SK-N-SH treated with all-trans-retinoic acid at 6 μM for 48 hours (cell line): ENCODE data around the gene RREB1.

Source experiments
- OSR1 ChIP-seq: fragments of 250-450 bp; sonication (Bioruptor Pico); IDR thresholded peaks from 2 replicates; pipeline ENCODE4 v1.8.0; 2022; ENCODE audit warnings: moderate library complexity, mild to moderate bottlenecking, inconsistent platforms
- PPARA ChIP-seq: fragments of 250-450 bp; sonication (Bioruptor Pico); IDR thresholded peaks from 2 replicates; pipeline ENCODE4 v1.5.0; 2020; ENCODE audit warnings: mild to moderate bottlenecking, borderline replicate concordance
- RARB ChIP-seq: fragments of 250-450 bp; sonication (Bioruptor Pico); IDR thresholded peaks from 2 replicates; pipeline ENCODE4 v1.8.0; 2021; ENCODE audit warnings: mild to moderate bottlenecking, moderate library complexity
- SNAI2 ChIP-seq: fragments of 250-450 bp; sonication (Bioruptor Pico); IDR thresholded peaks from 2 replicates; pipeline ENCODE4 v1.5.0; 2020; ENCODE audit warnings: mild to moderate bottlenecking, moderate library complexity
- TCF4 ChIP-seq: fragments of 250-450 bp; sonication (Bioruptor Pico); IDR thresholded peaks from 2 replicates; pipeline ENCODE4 v1.8.0; 2021; ENCODE audit warnings: mild to moderate bottlenecking, moderate library complexity, borderline replicate concordance
- ZC3H10 ChIP-seq: fragments of 250-450 bp; sonication (Bioruptor Pico); IDR thresholded peaks from 2 replicates; pipeline ENCODE4 v1.5.1; 2021; ENCODE audit warnings: mild to moderate bottlenecking, moderate library complexity
- ZFP3 ChIP-seq: fragments of 250-450 bp; sonication (Bioruptor Pico); IDR thresholded peaks from 2 replicates; pipeline ENCODE4 v1.5.0; 2020; ENCODE audit warnings: mild to moderate bottlenecking, moderate library complexity
- ZFP30 ChIP-seq: fragments of 450-650 bp; formaldehyde crosslinking; IDR thresholded peaks from 2 replicates; pipeline ENCODE4 v1.5.0; 2022; ENCODE audit warnings: mild to moderate bottlenecking, moderate library complexity
- ZNF70 ChIP-seq: fragments of 450-650 bp; formaldehyde crosslinking; IDR thresholded peaks from 2 replicates; pipeline ENCODE4 v1.5.0; 2020; ENCODE audit warnings: mild to moderate bottlenecking, moderate library complexity
- TF ChIP-seq, protein P1 (sequence below): fragments of 250-450 bp; sonication (Bioruptor Pico); IDR thresholded peaks from 2 replicates; pipeline ENCODE4 v1.8.0; 2020; ENCODE audit warnings: mild to moderate bottlenecking, moderate library complexity, borderline replicate concordance
- TF ChIP-seq, protein P2 (sequence below): fragments of 250-450 bp; sonication (Bioruptor Pico); IDR thresholded peaks from 2 replicates; pipeline ENCODE4 v1.5.1; 2021; ENCODE audit warnings: mild to moderate bottlenecking, moderate library complexity
- TF ChIP-seq, protein P3 (sequence below): fragments of 250-450 bp; sonication (Bioruptor Pico); IDR thresholded peaks from 2 replicates; pipeline ENCODE4 v1.5.1; 2020; ENCODE audit warnings: low read depth, mild to moderate bottlenecking, moderate library complexity

DNA sequence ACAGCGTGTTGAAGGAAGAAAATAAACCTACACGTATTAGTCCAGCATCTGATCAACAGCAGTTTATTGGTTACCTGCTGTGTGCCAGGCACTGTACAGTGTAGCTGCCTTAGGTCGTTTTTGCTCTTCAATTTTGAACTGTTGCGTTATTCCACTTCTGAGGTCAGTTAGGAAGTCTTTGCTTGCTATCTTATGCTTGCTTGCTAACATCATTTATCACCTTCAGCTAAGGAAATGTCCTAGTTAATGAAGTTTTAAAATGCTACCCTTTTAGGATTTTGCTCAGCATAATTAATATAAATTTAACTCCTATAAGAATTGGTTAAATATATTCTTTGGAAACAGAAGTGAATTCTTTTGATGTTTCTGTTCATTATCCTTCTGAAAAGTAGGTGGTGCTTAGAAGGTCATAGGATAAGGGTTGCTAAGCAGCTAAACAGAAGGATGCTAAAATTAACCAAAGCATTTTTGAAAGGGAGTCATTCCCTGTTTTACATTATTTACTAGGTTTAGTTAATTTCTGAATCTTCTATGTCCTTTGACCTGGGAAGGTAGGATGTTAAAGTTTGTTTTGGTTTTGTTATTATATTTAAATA is 3.4 kb downstream of the RREB1 start:
- TF ChIP-seq ZFP3 (CRISPR knock-in tag) = no peak
- no peak for TF ChIP-seq ZNF70 (CRISPR knock-in tag)
- no peak for TF ChIP-seq RARB (CRISPR knock-in tag)
- no peak for TF ChIP-seq TCF4 (CRISPR knock-in tag)
- TF ChIP-seq, protein P1, sequence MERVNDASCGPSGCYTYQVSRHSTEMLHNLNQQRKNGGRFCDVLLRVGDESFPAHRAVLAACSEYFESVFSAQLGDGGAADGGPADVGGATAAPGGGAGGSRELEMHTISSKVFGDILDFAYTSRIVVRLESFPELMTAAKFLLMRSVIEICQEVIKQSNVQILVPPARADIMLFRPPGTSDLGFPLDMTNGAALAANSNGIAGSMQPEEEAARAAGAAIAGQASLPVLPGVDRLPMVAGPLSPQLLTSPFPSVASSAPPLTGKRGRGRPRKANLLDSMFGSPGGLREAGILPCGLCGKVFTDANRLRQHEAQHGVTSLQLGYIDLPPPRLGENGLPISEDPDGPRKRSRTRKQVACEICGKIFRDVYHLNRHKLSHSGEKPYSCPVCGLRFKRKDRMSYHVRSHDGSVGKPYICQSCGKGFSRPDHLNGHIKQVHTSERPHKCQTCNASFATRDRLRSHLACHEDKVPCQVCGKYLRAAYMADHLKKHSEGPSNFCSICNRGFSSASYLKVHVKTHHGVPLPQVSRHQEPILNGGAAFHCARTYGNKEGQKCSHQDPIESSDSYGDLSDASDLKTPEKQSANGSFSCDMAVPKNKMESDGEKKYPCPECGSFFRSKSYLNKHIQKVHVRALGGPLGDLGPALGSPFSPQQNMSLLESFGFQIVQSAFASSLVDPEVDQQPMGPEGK (CRISPR knock-in tag) = no peak
- no peak for TF ChIP-seq PPARA
- no peak for TF ChIP-seq OSR1 (CRISPR knock-in tag)
- TF ChIP-seq SNAI2 (CRISPR knock-in tag) = no peak
- TF ChIP-seq, protein P2, sequence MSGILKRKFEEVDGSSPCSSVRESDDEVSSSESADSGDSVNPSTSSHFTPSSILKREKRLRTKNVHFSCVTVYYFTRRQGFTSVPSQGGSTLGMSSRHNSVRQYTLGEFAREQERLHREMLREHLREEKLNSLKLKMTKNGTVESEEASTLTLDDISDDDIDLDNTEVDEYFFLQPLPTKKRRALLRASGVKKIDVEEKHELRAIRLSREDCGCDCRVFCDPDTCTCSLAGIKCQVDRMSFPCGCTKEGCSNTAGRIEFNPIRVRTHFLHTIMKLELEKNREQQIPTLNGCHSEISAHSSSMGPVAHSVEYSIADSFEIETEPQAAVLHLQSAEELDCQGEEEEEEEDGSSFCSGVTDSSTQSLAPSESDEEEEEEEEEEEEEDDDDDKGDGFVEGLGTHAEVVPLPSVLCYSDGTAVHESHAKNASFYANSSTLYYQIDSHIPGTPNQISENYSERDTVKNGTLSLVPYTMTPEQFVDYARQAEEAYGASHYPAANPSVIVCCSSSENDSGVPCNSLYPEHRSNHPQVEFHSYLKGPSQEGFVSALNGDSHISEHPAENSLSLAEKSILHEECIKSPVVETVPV (CRISPR knock-in tag) = no peak
- no peak for TF ChIP-seq ZFP30 (CRISPR knock-in tag)
- TF ChIP-seq, protein P3, sequence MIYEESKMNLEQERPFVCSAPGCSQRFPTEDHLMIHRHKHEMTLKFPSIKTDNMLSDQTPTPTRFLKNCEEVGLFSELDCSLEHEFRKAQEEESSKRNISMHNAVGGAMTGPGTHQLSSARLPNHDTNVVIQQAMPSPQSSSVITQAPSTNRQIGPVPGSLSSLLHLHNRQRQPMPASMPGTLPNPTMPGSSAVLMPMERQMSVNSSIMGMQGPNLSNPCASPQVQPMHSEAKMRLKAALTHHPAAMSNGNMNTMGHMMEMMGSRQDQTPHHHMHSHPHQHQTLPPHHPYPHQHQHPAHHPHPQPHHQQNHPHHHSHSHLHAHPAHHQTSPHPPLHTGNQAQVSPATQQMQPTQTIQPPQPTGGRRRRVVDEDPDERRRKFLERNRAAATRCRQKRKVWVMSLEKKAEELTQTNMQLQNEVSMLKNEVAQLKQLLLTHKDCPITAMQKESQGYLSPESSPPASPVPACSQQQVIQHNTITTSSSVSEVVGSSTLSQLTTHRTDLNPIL (CRISPR knock-in tag) = no peak
- no peak for TF ChIP-seq ZC3H10 (CRISPR knock-in tag)
